GM18519 (cell line): ENCODE measurements around the gene ZNF407.
"Not testable (repeated sequence)": the region's sequence is repeated elsewhere in the genome, so short reads cannot be mapped to it uniquely, and the experiment has no call there.

Experiments used
- ATAC-seq: cut with Tn5 transposase; IDR thresholded peaks from one replicate; pipeline ENCODE4 v1.9.1; 2021; ENCODE audit warnings: mild to moderate bottlenecking, moderate library complexity; ENCODE audit not compliant: unreplicated experiment, low FRiP score

Gene ZNF407

GRCh38 chr18:74597662-74598349, at the start of gene ZNF407:
TSS of gene ZNF407 (plus strand) at chr18:74597870. CDS start at chr18:74631020, 33,150 bp downstream.
- ATAC-seq = peak; percentile 40

GRCh38 chr18:74549591-74550104, 48.0 kb upstream of the ZNF407 start:
- ATAC-seq = no peak

- ATAC-seq = no peak
Observed at GRCh38 chr18:74550886-74551285, 46.8 kb upstream of the ZNF407 start.

- no peak for ATAC-seq
Observed at GRCh38 chr18:74551452-74551851, 46.2 kb upstream of the ZNF407 start.

- ATAC-seq = peak; percentile 99
Observed at GRCh38 chr18:74551936-74552555, 45.6 kb upstream of the ZNF407 start.

GRCh38 chr18:74556126-74556525, 41.5 kb upstream of the ZNF407 start:
- ATAC-seq = no peak

GRCh38 chr18:74558096-74558495, 39.6 kb upstream of the ZNF407 start:
- ATAC-seq = no peak

- ATAC-seq = no peak
Observed at GRCh38 chr18:74562131-74562730, 35.4 kb upstream of the ZNF407 start.

- no peak for ATAC-seq
Observed at GRCh38 chr18:74562775-74563174, 34.9 kb upstream of the ZNF407 start.

- ATAC-seq = no peak
Observed at GRCh38 chr18:74563999-74564398, 33.7 kb upstream of the ZNF407 start.

GRCh38 chr18:74565164-74565563, 32.5 kb upstream of the ZNF407 start:
- not testable (repeated sequence) for ATAC-seq

GRCh38 chr18:74565993-74566392, 31.7 kb upstream of the ZNF407 start:
- ATAC-seq = not testable (repeated sequence)

- no peak for ATAC-seq
Observed at GRCh38 chr18:74567822-74568221, 29.8 kb upstream of the ZNF407 start.

GRCh38 chr18:74569401-74569800, 28.3 kb upstream of the ZNF407 start:
- no peak for ATAC-seq

GRCh38 chr18:74570266-74570665, 27.4 kb upstream of the ZNF407 start:
- ATAC-seq = no peak

- ATAC-seq = no peak
Observed at GRCh38 chr18:74571895-74572680, 25.6 kb upstream of the ZNF407 start.

- ATAC-seq = no peak
Observed at GRCh38 chr18:74573053-74573452, 24.6 kb upstream of the ZNF407 start.

GRCh38 chr18:74574916-74575315, 22.8 kb upstream of the ZNF407 start:
- no peak for ATAC-seq

GRCh38 chr18:74577019-74577418, 20.7 kb upstream of the ZNF407 start:
- ATAC-seq = no peak

GRCh38 chr18:74579496-74580065, 18.1 kb upstream of the ZNF407 start:
- no peak for ATAC-seq
